ENCODE data around the gene LIME1.

LIME1 gene

GRCh38 chr20:63690898-63691710, 45.4 kb upstream of the LIME1 start:
- in situ Hi-C loops (cut with MboI; ENCODE audit: low sequenced_read_pairs, unreplicated experiment), result no loop called here
- no peak for DNase-seq (ENCODE audit: low spot score)
- TF ChIP-seq CTCF (IDR thresholded peaks at IDR 0.05; ENCODE audit: borderline replicate concordance, control extremely low read depth, extremely low read depth, insufficient read depth, missing control alignments), result no peak

GRCh38 chr20:63691711-63692435, 44.6 kb upstream of the LIME1 start:
- in situ Hi-C loops (cut with MboI; ENCODE audit: low sequenced_read_pairs, unreplicated experiment), result no loop called here
- no peak for DNase-seq (ENCODE audit: low spot score)
- TF ChIP-seq CTCF (IDR thresholded peaks at IDR 0.05; ENCODE audit: borderline replicate concordance, control extremely low read depth, extremely low read depth, insufficient read depth, missing control alignments), result no peak

GRCh38 chr20:63692436-63693082, 43.9 kb upstream of the LIME1 start:
- in situ Hi-C loops (cut with MboI; ENCODE audit: low sequenced_read_pairs, unreplicated experiment), result no loop called here
- DNase-seq (ENCODE audit: low spot score), result no peak
- no peak for TF ChIP-seq CTCF (IDR thresholded peaks at IDR 0.05; ENCODE audit: borderline replicate concordance, control extremely low read depth, extremely low read depth, insufficient read depth, missing control alignments)

- no peak for TF ChIP-seq CTCF (IDR thresholded peaks at IDR 0.05; ENCODE audit: borderline replicate concordance, control extremely low read depth, extremely low read depth, insufficient read depth, missing control alignments)
- in situ Hi-C loops (cut with MboI; ENCODE audit: low sequenced_read_pairs, unreplicated experiment), result no loop called here
- no peak for DNase-seq (ENCODE audit: low spot score)
These were observed 43.3 kb upstream of the LIME1 start for GRCh38 chr20:63693083-63693732.

GRCh38 chr20:63693733-63694583, 42.5 kb upstream of the LIME1 start:
- in situ Hi-C loops (cut with MboI; ENCODE audit: low sequenced_read_pairs, unreplicated experiment), result no loop called here
- no peak for DNase-seq (ENCODE audit: low spot score)
- TF ChIP-seq CTCF (IDR thresholded peaks at IDR 0.05; ENCODE audit: borderline replicate concordance, control extremely low read depth, extremely low read depth, insufficient read depth, missing control alignments), result no peak

Measured in GM13976 (cell line).